Prostate gland (tissue), 2 donors: ENCODE results near the gene ACER3.

Experiments
- CTCF ChIP-seq, 4 experiments: fragments of 200-600 bp in 2 of 4; fragments of 450-650 bp in 2 of 4; sonication (generic) in 2 of 4; IDR thresholded peaks; 1 replicate in 3 of 4; 2 replicates in 1 of 4; pipeline ENCODE4 v1.5.1; 2016 to 2019; ENCODE audit warnings: antibody characterized with exemption in 4 of 4, mild to moderate bottlenecking in 2 of 4, moderate library complexity in 2 of 4
- POLR2A ChIP-seq: fragments of 450-650 bp; IDR thresholded peaks from one replicate; pipeline ENCODE4 v1.6.1; 2016; ENCODE audit warnings: antibody characterized with exemption, mild to moderate bottlenecking
- POLR2AphosphoS5 ChIP-seq: sonication (generic); formaldehyde crosslinking; IDR thresholded peaks from one replicate; pipeline ENCODE4 v1.6.1; 2017; ENCODE audit warnings: antibody characterized with exemption

GRCh38 chr11:76857781-76858410 lies 2.8 kb upstream of the ACER3 start:
- TF ChIP-seq POLR2AphosphoS5 = no peak
- TF ChIP-seq CTCF (IDR thresholded peaks at IDR 0.05) = no peak
- TF ChIP-seq POLR2A = no peak
